Bronchial epithelial cell (primary cell): Measurements from ENCODE around the gene GAS2L1. TPM values are rescaled to one million over a fixed set of nuclear protein-coding genes. Genes with fewer than 3 reads are reported as not detected.

Experiments
- DNase-seq: peaks from one replicate; pipeline ENCODE4 v3.0.0-alpha.2; 2010; ENCODE audit warnings: low read depth
- FAIRE-seq: peaks from 2 replicates; lab custom pipeline; 2011; peaks lifted over from hg19 to GRCh38; lab: Jason Lieb, UNC
- H3K27me3 ChIP-seq: 2 replicates; pipeline ENCODE4 v1.5.1; 2011; ENCODE audit warnings: low read length; ENCODE audit not compliant: control insufficient read depth, insufficient read depth
- H3K36me3 ChIP-seq: 2 replicates; pipeline ENCODE4 v1.5.1; 2011; ENCODE audit warnings: low read length; ENCODE audit not compliant: control insufficient read depth, insufficient read depth
- H3K4me3 ChIP-seq: 2 replicates; pipeline ENCODE4 v1.5.1; 2011; ENCODE audit warnings: mild to moderate bottlenecking, low read depth, low read length, control low read depth
- total RNA-seq: library from RNA; depleted of rRNA; stranded (reverse); fragments of >200 nt; gene quantifications from 2 replicates; pipeline ENCODE4 v1.2.1, GENCODE V29; 2014
- TF ChIP-seq, protein P1 (sequence below): IDR thresholded peaks from 2 replicates; pipeline ENCODE4 v1.5.1; 2011; ENCODE audit warnings: mild to moderate bottlenecking, moderate library complexity, low read length, control low read depth, inconsistent platforms; ENCODE audit not compliant: insufficient read depth, severe bottlenecking

Gene GAS2L1
- total RNA-seq, 1 donor from 2014 or later, result 5.3 TPM

DNA sequence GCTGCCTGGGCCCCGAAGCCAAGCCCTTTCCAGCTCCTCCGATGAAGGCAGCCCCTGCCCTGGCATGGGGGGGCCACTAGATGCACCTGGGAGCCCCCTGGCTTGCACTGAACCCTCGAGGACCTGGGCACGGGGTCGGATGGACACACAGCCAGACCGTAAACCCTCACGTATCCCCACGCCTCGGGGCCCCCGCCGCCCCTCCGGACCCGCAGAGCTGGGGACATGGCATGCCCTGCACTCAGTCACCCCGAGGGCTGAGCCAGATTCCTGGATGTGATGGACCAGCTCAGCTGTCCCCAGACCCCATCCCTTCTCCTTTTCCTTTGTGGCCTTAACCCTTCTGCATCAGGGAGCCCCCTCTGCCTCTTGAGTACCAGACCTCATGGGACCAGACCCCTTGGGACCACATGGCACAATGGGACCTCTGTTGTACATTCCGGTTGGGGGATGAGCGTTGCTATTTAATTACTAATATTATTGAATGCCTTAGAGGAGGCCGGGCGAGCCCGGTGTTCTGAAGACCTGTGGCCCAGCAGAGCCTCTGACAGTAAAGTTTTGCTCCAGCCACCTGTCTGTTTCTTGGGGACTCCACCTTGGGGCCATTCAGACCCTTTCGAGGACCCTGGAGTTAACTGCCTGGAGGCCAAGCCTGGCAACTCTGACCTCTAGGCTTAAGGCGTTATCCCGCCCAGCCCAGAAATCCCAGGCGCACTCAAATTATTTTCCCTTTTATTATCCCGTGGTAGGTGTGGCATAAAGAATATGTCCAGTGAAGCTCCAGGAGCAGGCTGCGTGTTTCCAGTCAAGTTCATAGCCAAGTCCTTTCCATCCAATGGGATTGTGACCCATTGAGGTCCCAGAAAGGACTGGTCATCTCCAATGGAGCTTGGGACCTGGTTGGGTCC lies 6.0 kb downstream of the GAS2L1 start:
- FAIRE-seq, result no peak
- peaks cover 26% of the 10 kb centered on the region for H3K27me3 ChIP-seq
- TF ChIP-seq, protein P1, sequence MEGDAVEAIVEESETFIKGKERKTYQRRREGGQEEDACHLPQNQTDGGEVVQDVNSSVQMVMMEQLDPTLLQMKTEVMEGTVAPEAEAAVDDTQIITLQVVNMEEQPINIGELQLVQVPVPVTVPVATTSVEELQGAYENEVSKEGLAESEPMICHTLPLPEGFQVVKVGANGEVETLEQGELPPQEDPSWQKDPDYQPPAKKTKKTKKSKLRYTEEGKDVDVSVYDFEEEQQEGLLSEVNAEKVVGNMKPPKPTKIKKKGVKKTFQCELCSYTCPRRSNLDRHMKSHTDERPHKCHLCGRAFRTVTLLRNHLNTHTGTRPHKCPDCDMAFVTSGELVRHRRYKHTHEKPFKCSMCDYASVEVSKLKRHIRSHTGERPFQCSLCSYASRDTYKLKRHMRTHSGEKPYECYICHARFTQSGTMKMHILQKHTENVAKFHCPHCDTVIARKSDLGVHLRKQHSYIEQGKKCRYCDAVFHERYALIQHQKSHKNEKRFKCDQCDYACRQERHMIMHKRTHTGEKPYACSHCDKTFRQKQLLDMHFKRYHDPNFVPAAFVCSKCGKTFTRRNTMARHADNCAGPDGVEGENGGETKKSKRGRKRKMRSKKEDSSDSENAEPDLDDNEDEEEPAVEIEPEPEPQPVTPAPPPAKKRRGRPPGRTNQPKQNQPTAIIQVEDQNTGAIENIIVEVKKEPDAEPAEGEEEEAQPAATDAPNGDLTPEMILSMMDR, result no peak
- H3K36me3 ChIP-seq, result peaks cover 2% of the 10 kb centered on the region
- DNase-seq, result no peak
- no peak overlapping the region for H3K4me3 ChIP-seq

DNA sequence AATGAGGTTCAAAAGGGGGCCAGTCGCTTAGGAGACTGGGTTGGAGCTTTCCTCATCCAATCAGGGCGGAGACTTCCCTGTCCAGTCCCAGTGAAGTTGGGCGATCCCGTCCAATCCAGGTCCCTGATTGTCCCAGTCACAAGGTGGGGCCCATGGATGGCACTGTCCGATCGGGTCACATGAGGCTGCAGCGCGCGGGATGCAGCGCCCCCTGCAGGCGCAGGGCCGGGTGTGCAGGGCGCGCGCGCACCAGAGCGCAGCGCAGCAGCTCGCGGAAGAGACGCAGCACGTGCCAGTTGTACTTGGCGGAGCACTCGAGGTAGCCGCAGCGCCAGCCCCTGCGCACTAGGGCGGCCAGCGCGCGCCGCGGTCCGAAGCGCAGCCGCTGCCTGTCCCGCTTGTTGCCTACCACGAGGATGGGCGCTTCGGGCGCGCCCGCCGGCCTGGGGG lies 6.7 kb downstream of the GAS2L1 start:
- FAIRE-seq (no peak), DNase-seq (no peak)
- TF ChIP-seq, protein P1, result peak; percentile 81
- peaks cover 2% of the 10 kb centered on the region for H3K36me3 ChIP-seq
- no peak overlapping the region for H3K4me3 ChIP-seq
- peaks cover 26% of the 10 kb centered on the region for H3K27me3 ChIP-seq

DNA sequence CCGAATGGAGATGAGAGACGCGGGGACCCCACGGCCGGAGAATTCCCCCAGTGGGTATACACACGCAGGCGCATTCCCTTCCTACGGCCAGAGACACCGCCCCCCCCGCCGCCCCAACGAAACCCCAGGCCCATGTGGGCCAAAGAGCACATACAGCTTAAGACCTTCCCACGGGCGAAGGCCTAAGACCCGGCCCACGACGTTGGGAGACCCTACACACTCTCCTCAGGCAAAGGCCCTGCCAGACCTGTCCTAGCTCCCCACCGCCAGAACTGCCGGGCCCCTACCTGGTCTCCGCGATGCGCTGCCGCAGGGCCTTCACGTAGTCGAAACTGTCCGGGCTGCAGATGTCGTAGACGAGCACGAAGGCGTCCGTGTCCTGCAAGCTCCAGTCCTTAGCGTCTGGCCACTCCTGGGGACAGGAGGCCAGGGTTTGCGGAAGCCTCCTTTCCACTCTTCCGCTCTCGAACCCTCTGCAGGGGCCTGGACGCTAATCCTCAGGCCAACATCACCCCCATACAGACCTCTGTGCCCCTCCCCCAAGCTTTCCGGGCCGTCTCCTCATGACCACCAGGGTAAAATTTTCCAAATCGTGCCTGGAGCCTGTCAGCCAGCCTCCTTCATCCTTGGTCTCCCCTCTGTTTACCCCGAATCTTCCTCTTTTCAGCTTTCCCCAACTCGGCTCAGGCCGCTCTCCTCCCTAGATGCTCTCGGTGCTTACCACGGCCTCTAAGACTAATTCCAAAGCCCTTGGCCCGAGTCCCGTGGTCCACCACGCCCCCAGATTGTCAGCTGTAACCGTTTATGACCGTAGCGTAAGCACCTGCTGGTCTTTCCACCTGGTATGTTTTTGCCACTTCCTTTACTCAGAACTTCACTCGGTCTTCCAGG lies 7.4 kb downstream of the GAS2L1 start:
- FAIRE-seq (peak; percentile 7), DNase-seq (no peak)
- no peak overlapping the region for H3K4me3 ChIP-seq
- H3K27me3 ChIP-seq, result peaks cover 26% of the 10 kb centered on the region
- TF ChIP-seq, protein P1, result no peak
- H3K36me3 ChIP-seq, result peaks cover 2% of the 10 kb centered on the region

DNA sequence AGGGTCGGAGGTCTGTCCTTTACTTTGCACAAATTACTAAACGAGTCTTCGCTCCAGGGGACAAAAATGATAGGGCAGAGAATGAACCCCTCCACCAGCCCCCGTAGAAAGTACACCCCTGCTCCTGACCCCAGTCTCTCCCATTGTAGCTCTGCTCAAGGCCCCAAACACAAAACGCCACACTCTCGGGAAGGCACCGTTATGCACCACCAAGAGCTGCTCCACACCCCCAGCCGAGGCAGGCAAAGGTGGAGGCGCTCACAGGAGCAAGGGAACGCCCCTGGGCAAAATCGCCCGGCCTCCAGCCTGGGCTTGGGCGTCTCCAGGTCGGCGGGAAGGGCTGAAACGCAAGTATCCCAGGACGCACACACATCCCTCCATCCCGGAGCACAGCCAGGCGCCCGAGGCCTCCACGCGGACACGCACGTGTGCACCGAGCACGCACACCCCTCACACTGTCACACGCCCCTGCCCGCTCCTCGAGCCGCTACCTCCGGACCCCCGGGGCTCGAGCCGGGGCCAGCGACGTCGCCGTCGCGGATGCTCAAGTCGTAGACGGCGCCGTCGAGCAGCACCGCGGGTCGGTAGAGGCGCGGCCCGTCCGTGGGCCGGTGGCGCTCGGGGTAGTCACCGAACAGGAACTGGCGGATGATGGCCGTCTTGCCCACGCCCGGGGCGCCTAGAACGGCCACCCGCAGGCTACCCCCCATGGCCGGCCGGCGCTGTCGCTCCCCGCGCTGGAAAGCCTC lies 8.3 kb downstream of the GAS2L1 start:
- Histone ChIP-seq H3K27me3 (peaks cover 26% of the 10 kb centered on the region), H3K4me3 (no peak overlapping the region), H3K36me3 (peaks cover 2% of the 10 kb centered on the region)
- DNase-seq (no peak), FAIRE-seq (no peak)
- TF ChIP-seq, protein P1, result no peak

DNA sequence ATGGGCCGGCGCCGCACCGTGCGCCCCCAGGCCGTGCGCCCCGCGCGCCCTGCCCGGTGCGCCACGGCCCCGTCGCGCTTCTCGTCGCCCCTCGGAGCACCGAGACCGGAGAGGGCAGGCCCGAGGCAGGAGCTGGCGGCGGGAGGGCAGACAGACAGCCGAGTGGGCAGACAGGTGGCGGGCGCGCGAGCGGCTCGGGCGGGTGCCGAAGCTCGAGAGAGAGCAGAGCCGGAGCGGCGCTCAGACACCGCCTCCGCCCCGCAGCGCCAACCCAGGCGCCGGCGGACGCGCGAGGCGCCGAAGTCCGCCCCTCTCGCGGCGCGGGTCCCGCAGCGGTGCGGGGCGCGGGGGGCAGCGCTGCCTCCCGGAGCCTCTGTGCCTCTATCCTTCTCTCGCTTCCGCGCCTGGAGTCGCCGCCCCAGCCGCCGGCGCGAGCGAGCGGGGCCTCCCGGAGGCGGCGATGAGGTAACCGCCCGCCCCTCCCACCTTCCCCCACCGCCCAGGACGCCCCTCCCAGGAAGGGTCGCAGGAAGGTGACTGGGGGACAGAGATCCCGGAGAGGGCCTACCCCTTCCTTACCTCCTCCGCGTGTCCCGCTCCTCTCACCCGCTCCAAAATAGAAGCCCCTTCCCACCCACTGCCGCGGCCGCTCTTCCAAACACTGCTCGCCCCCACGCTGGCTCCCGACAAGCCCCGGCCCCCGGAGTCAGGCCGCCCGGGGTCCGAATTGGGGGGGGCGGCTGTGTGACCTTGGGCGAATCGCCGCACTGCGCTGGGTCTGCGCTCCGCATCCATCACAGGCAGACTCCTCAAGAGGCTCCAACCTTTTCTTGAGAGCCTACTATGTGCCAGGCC lies 9.1 kb downstream of the GAS2L1 start, which contains the start of gene RASL10A:
TSS of gene RASL10A (minus strand) at position 412 of the 855 bp plus-strand sequence. CDS start 451 bp downstream, outside the sequence.
- H3K36me3 ChIP-seq, result peaks cover 2% of the 10 kb centered on the region
- DNase-seq, result no peak
- H3K4me3 ChIP-seq, result no peak within 1 kb of the TSS
- H3K27me3 ChIP-seq, result peaks cover 26% of the 10 kb centered on the region
- TF ChIP-seq, protein P1, result no peak
- FAIRE-seq, result no peak
